SJSA1 (cell line): ENCODE measurements around the gene GIGYF1. TPM values are rescaled to one million over a fixed set of nuclear protein-coding genes. Genes with fewer than 3 reads are reported as not detected.
A peak's percentile ranks its signal among the peaks of the same experiment; 100 is the strongest.
"Not testable (repeated sequence)": the region's sequence is repeated elsewhere in the genome, so short reads cannot be mapped to it uniquely, and the experiment has no call there.

ENCODE experiments used
- DNase-seq, 2 experiments: peaks; one replicate each; pipeline ENCODE4 v3.0.0-alpha.2; 2015 to 2020; ENCODE audit warnings: low spot score in 2 of 2, low read depth in 1 of 2
- H3K27ac ChIP-seq: fragments of 250-450 bp; sonication (Bioruptor Pico); 2 replicates; pipeline ENCODE4 v1.5.1; 2020; ENCODE audit warnings: mild to moderate bottlenecking, moderate library complexity
- H3K27me3 ChIP-seq: fragments of 250-450 bp; sonication (Bioruptor Pico); replicated peaks from 2 replicates; pipeline ENCODE4 v1.5.1; 2020; ENCODE audit warnings: mild to moderate bottlenecking, moderate library complexity
- H3K36me3 ChIP-seq: fragments of 250-450 bp; sonication (Bioruptor Pico); 2 replicates; pipeline ENCODE4 v1.5.1; 2020; ENCODE audit warnings: mild to moderate bottlenecking
- H3K4me1 ChIP-seq: fragments of 250-450 bp; sonication (Bioruptor Pico); replicated peaks from 2 replicates; pipeline ENCODE4 v1.6.1; 2021; ENCODE audit warnings: mild to moderate bottlenecking
- H3K4me3 ChIP-seq: fragments of 250-450 bp; sonication (Bioruptor Pico); 2 replicates; pipeline ENCODE4 v1.5.1; 2020; ENCODE audit warnings: mild to moderate bottlenecking
- H3K9me3 ChIP-seq: fragments of 250-450 bp; sonication (Bioruptor Pico); replicated peaks from 2 replicates; pipeline ENCODE4 v1.5.1; 2020; ENCODE audit warnings: mild to moderate bottlenecking
- total RNA-seq: library from RNA; depleted of rRNA; stranded (reverse); fragments of >200 nt; shearing (Covaris generic); gene quantifications from 2 replicates; pipeline ENCODE4 v1.2.3, GENCODE V29; 2014

Gene GIGYF1
- total RNA-seq, 1 experiment from 2014 or later = 9.9 TPM

- DNase-seq = no peak
- Histone ChIP-seq H3K4me1 (no peaks in the 10 kb centered on the region), H3K27me3 (0 out of 2 replicates have a peak, but pooled peaks cover 6% of the 10 kb centered on the region), H3K4me3 (no peak overlapping the region), H3K36me3 (no peaks in the 10 kb centered on the region), H3K9me3 (no peaks in the 10 kb centered on the region; the same call in 1 of the 2 replicates), H3K27ac (no peak overlapping the region)
These were observed 26.6 kb downstream of the GIGYF1 start for GRCh38 chr7:100667331-100668068.

GRCh38 chr7:100665168-100665726 lies 28.8 kb downstream of the GIGYF1 start:
- DNase-seq = no peak
- Histone ChIP-seq H3K27me3 (0 out of 2 replicates have a peak, but pooled peaks cover 6% of the 10 kb centered on the region), H3K9me3 (no peaks in the 10 kb centered on the region; the same call in 1 of the 2 replicates), H3K27ac (no peak overlapping the region), H3K36me3 (no peaks in the 10 kb centered on the region), H3K4me1 (no peaks in the 10 kb centered on the region), H3K4me3 (no peak overlapping the region)

GRCh38 chr7:100662194-100662776 lies 31.8 kb downstream of the GIGYF1 start:
- H3K27me3 ChIP-seq, H3K4me3 ChIP-seq, H3K27ac ChIP-seq, H3K36me3 ChIP-seq, H3K9me3 ChIP-seq, H3K4me1 ChIP-seq, DNase-seq: not testable (repeated sequence)

- Histone ChIP-seq H3K4me3 (no peak within 1 kb of the TSS), H3K27ac (no peak within 1 kb of the TSS), H3K4me1 (no peaks in the 10 kb centered on the region; the same call in 1 of the 2 replicates), H3K9me3 (peaks cover 9% of the 10 kb centered on the region; the same call in 1 of the 2 replicates), H3K27me3 (peaks cover 24% of the 10 kb centered on the region), H3K36me3 (no peaks in the 10 kb centered on the region)
- DNase-seq = peak in 1 of 2 experiments; percentile 65
These were observed 38.0 kb downstream of the GIGYF1 start, which contains the start of gene ACTL6B for GRCh38 chr7:100655908-100656674. ACTL6B (minus strand) TSS chr7:100656448; CDS start chr7:100656354, 94 bp downstream.

- H3K9me3 ChIP-seq = peaks cover 9% of the 10 kb centered on the region; the same call in 1 of the 2 replicates
- H3K27ac ChIP-seq = no peak overlapping the region
- no peaks in the 10 kb centered on the region for H3K36me3 ChIP-seq
- no peak for DNase-seq
- H3K4me3 ChIP-seq = no peak overlapping the region
- H3K4me1 ChIP-seq = no peaks in the 10 kb centered on the region; the same call in 1 of the 2 replicates
- H3K27me3 ChIP-seq = peaks cover 24% of the 10 kb centered on the region
These were observed 38.9 kb downstream of the GIGYF1 start for GRCh38 chr7:100654908-100655831.

- no peak for DNase-seq
- H3K27ac ChIP-seq = no peak overlapping the region
- H3K4me3 ChIP-seq = no peak overlapping the region
These were observed 44.1 kb downstream of the GIGYF1 start for GRCh38 chr7:100649826-100650565.

GRCh38 chr7:100642534-100642907 lies 51.5 kb downstream of the GIGYF1 start:
- DNase-seq = no peak
- no peaks in the 10 kb centered on the region for H3K9me3 ChIP-seq
- no peaks in the 10 kb centered on the region for H3K36me3 ChIP-seq
- H3K4me3 ChIP-seq = no peak overlapping the region
- H3K4me1 ChIP-seq = no peaks in the 10 kb centered on the region
- no peak overlapping the region for H3K27ac ChIP-seq
- peaks cover 32% of the 10 kb centered on the region for H3K27me3 ChIP-seq

More at GRCh38 chr7:100649826-100650565, 44.1 kb downstream of the GIGYF1 start:
- no peaks in the 10 kb centered on the region for H3K9me3 ChIP-seq
- peaks cover 23% of the 10 kb centered on the region for H3K27me3 ChIP-seq
- no peaks in the 10 kb centered on the region for H3K36me3 ChIP-seq
- H3K4me1 ChIP-seq = no peaks in the 10 kb centered on the region

- no peaks in the 10 kb centered on the region for H3K9me3 ChIP-seq
- H3K27me3 ChIP-seq = peaks cover 34% of the 10 kb centered on the region
- H3K27ac ChIP-seq = no peak overlapping the region
- H3K36me3 ChIP-seq = no peaks in the 10 kb centered on the region
- no peak overlapping the region for H3K4me3 ChIP-seq
- no peaks in the 10 kb centered on the region for H3K4me1 ChIP-seq
- DNase-seq = no peak
These were observed 52.1 kb downstream of the GIGYF1 start for GRCh38 chr7:100641860-100642533.

- Histone ChIP-seq H3K4me3 (no peak within 1 kb of the TSS), H3K27me3 (peaks cover 40% of the 10 kb centered on the region), H3K9me3 (no peaks in the 10 kb centered on the region), H3K4me1 (no peaks in the 10 kb centered on the region), H3K36me3 (no peaks in the 10 kb centered on the region), H3K27ac (no peak within 1 kb of the TSS)
- DNase-seq = no peak
These were observed 52.6 kb downstream of the GIGYF1 start, which contains the start of gene TFR2 for GRCh38 chr7:100641463-100641859. TFR2 (minus strand) TSS chr7:100641552; CDS start chr7:100641509, 43 bp downstream.

- Histone ChIP-seq H3K4me3 (no peak overlapping the region), H3K27me3 (peaks cover 33% of the 10 kb centered on the region), H3K4me1 (no peaks in the 10 kb centered on the region), H3K36me3 (no peaks in the 10 kb centered on the region), H3K9me3 (no peaks in the 10 kb centered on the region), H3K27ac (no peak overlapping the region)
- no peak for DNase-seq
These were observed 53.3 kb downstream of the GIGYF1 start for GRCh38 chr7:100640517-100641440.

GRCh38 chr7:100639995-100640516 lies 54.0 kb downstream of the GIGYF1 start:
- H3K4me1 ChIP-seq = no peaks in the 10 kb centered on the region
- peaks cover 26% of the 10 kb centered on the region for H3K27me3 ChIP-seq
- no peaks in the 10 kb centered on the region for H3K9me3 ChIP-seq
- no peak overlapping the region for H3K4me3 ChIP-seq
- no peak overlapping the region for H3K27ac ChIP-seq
- no peaks in the 10 kb centered on the region for H3K36me3 ChIP-seq
- no peak for DNase-seq
